ENCODE measurements around the gene PRDX5.

- no peak for TF ChIP-seq CTCF (IDR thresholded peaks at IDR 0.05; ENCODE audit: insufficient read depth, low read length, poor library complexity, severe bottlenecking)
- no peak for TF ChIP-seq EZH2phosphoT487 (conservative IDR thresholded peaks at IDR 0.05; ENCODE audit: low read length)
Observed at GRCh38 chr11:64357446-64357845, 39.5 kb downstream of the PRDX5 start.

Data from SU-DHL-6 (cell line).